Fibroblast of skin of back (primary cell): Measurements from ENCODE around the gene ZNF746.
"Not testable (repeated sequence)": the region's sequence is repeated elsewhere in the genome, so short reads cannot be mapped to it uniquely, and the experiment has no call there.

Source experiments
- DNase-seq: peaks from one replicate; pipeline ENCODE4 v3.0.0-alpha.2; 2013

The ZNF746 gene

GRCh38 chr7:149459201-149459539 lies 38.4 kb downstream of the ZNF746 start:
- no peak for DNase-seq

GRCh38 chr7:149458235-149458634 lies 39.4 kb downstream of the ZNF746 start:
- DNase-seq = peak; percentile 7

DNA sequence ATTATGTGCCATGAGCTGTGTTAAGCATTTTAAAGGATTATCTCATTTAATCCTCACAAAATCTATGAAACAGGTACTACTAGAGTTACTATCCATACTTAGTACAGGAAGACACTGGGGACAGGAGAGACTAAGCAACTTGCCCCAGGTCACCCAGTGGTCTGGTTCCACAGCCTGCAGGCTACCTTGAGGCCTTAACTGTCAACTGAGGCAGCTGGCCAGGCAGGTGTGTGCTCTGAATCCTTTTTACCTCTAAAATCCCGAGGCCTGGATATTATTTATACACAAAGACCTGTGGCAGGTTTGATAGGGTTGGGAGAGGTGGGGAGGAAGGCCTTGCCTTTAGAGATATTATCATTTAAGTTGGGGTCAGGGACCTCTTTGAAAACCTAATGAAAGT lies 39.8 kb downstream of the ZNF746 start:
- DNase-seq = no peak

DNA sequence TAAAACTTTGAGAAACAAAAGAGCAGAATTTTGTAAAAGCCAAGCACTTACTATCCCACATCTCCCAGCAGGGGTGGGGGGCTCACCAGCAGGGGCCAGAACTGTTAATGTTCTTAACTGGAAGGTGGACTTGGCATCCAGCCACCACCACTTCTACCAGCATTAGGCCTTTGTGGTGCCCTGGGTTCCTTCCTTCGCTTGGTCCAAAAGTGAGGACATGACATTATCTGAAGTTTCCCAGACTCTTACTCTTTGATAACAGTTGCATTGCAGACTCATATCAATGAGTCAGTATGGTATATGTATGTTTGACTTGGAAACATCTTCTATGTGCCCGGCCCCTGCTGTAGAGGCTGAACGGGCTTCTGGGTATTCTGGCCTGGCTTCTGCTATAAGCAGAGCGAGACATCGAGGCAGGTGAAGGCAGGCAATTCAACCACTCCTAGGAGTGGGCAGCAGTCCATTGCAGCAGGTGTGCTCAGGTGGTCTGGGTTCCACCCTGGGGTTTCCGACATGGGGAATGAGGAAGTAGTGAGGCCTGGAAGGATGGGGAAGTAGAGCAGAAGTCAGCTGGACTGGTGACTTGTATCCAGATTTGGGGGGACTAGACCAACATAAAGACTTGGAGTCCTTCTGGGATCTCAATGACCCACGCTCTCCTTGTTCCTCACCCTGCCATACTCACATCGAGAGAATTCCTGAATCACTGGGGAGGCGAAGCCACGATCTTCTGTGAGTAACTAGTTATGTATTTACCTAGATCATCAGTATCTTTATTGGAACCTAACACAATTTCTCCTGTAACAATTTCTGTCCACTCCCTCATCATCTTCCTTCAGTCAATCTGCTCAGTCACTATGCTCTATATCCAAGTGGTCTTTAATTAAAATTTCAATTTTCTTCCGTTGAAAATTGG lies 40.8 kb downstream of the ZNF746 start:
- peak; percentile 15 for DNase-seq

- no peak for DNase-seq
These were observed 42.2 kb downstream of the ZNF746 start for GRCh38 chr7:149455175-149455950.

DNA sequence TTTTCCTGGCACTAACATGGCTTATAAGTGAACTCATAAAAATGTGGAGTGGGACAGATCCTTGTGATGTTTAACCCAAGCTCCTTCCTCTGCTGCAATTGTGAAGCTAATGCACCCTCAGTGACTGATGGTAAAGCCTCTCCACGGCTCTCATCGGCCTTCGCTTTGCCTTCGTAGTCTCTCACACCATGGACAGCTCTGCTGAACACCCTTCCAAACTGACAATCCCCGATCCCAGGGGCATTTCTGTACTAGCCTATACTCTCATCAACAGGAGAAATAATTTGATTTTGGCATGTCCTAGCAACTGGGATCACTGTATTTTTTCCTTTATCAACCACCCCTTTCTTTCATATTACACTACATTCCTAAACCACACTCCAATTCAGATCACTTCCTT lies 42.9 kb downstream of the ZNF746 start:
- DNase-seq = no peak

DNA sequence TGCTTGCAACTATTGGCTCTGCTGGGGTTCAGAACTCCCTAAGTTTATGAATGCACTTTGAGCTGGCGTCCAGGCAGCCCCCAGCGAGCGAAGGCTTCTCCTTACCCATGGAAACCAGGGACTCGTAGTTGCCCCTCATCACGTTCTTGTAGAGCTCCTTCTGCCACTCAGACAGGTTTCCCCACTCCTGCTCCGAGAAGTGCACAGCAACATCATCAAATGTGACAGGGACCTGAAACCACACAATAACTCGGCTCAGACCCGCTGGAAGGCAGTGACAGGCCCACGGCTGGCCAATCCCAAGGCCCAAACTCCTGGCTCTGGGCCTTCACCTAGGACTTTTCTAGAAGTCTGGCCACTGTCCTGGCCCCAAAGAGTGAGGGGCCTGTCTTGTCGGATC lies 43.6 kb downstream of the ZNF746 start:
- DNase-seq = no peak

- DNase-seq = no peak
These were observed 46.8 kb downstream of the ZNF746 start for GRCh38 chr7:149450821-149451220.

GRCh38 chr7:149449897-149450296 lies 47.7 kb downstream of the ZNF746 start:
- DNase-seq = no peak

DNA sequence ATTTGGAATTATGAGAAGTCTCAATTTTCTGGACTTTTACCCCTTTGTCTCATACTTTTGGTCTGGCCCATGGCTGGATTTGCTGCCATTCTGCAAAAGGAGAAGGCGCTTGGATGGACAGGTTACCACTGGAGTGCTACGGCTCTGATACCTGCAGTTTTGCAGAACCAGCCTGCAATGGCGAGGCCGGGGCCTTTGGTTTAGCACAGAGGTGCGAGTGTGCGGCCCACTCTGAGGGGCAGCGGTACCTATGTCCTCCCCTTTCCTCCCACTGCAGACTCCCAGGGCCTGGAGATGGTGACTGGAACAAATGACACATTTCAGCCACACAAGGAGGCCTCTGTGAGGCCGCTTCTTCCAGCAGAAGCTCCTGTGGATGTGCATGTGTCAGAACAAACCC lies 48.6 kb downstream of the ZNF746 start:
- DNase-seq = no peak

- not testable (repeated sequence) for DNase-seq
These were observed 51.6 kb downstream of the ZNF746 start for GRCh38 chr7:149446026-149446425.

- DNase-seq = no peak
These were observed 53.3 kb downstream of the ZNF746 start for GRCh38 chr7:149444287-149444686.

DNA sequence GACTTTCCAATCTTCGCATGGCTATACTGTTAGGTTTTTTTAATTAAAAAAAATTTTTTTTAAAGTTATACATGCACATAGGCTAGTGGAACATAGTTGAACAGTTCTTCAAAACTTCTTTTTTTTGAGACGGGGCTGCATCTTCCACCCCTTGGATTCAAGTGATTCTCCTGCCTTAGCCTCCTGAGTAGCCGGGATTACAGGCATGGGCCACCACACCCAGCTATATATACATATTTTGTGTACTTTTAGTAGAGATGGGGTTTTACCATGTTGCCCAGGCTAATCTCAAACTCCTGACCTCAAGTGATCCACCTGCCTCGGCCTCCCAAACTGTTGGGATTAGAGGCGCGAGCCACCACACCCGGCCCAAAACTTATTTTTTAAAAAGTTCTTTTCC lies 54.1 kb downstream of the ZNF746 start:
- no peak for DNase-seq

GRCh38 chr7:149442924-149443323 lies 54.7 kb downstream of the ZNF746 start:
- DNase-seq = no peak

GRCh38 chr7:149440222-149440621 lies 57.4 kb downstream of the ZNF746 start:
- DNase-seq = no peak

- DNase-seq = no peak
These were observed 61.3 kb downstream of the ZNF746 start for GRCh38 chr7:149436358-149436757.

DNA sequence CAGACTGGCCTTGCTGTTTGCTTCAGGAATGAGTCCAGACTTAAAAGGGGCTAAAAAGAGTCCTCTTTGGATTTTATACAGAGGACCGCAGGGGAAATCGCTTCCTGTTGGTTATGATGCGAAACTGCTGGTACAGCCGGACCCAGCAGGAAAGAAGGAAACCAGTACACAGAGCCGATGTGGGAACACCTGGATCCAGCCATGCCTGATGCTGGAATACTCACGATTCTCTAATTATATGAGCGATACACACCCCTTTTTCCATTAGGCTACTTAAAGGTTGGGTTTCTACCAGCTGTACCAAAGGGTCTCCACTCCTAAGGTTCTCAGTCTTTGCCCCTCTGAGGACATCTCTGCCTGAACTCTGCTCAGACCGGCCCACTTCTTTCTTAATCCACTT lies 64.5 kb downstream of the ZNF746 start:
- no peak for DNase-seq

DNA sequence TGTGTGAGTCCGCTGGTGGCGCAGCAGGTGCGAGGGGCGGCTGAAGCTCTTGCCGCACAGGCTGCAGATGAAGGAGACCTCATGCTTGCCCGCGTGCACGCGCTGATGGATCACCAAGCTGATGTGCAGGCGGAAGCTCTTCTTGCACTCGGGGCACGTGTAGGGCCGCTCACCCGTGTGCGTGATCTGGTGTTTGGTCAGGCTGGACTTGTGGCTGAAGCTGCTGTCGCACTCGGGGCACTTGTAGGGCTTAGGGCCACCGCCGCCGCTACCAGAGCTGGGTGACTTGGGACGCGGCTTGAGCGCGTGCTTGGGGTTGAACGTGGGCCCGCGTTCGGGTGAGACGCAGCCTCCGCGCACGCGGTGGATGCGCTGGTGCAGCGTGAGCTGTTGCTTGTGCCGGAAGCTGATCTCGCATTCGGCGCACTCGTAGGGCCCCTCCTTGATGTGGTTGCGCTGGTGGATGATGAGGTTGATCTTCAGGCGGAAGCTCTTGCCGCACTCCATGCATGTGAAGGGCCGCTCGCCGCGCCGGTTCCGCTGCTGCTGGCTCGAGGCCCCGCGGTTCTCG lies 65.4 kb downstream of the ZNF746 start:
- no peak for DNase-seq

- DNase-seq = no peak
These were observed 66.0 kb downstream of the ZNF746 start for GRCh38 chr7:149431486-149432120.

DNA sequence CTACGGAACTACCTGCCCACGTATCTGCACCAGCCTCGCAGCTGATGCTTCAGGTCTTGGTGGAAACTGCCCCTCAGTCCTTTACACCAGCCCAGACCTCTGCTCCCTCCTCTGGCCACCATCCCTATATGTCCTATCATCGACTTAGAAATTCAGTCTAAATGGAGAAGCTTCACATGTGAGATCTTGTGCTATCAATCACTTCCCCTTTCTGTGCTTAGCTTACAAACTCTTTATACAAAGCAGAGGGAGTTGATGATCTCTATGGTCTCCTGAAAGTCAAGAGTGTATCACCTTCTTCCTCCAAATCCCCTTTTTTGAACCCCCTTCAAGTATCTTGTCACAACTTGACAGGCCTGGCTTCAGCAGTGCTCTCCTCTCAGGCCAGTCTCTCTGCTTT lies 67.4 kb downstream of the ZNF746 start:
- no peak for DNase-seq

DNA sequence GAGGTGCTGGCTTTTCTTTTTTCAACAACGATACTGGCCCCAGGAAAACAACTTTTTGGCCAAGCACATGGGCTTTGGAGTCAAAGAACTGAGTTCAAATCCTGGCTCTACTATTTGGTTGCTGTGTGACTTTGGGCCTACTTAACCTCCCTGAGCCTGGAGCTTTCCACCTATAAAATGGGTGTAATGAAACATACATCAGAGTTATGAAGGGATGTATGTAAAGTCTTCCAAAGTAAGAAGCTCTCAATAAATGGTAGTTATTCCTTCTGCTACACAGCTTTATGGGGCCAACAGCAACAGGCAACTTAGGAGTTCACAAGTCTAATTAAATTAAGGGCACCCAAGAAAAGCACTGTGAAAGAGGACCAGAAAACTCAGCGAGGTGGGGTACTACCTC lies 69.7 kb downstream of the ZNF746 start:
- no peak for DNase-seq

DNA sequence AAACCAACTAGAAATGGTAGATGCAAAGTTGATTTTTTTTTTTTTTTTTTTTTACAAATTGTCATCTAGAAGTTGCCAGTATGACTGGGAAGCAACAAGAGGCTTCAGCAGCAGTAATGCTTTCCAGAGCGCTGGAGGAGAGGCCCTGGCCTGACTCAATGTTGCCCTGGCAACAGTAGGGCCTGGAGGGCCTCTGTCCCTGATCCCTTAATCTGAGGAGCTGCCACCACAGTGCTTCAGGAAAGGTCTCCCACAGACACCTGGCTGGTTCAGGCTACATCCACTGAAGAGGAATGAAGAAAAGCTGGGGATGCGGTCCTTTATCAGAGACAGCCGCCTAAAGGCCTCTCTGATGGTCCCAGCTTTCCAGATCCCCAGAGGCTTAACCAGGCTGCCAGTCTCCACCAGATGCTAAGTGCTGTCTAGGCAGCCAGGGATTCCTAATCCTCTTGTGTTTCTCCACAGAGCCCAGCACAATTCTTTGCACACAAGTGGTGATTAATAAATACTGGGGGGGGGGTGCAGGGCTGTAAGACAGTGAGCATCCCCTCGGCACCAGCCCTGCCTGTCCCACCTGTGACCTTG lies 70.4 kb downstream of the ZNF746 start:
- no peak for DNase-seq
